HEK293 (cell line): Measurements from ENCODE around the gene WFDC12.

ENCODE experiments used
- CTCF ChIA-PET: fragments of 350-600 bp; formaldehyde crosslinking; extraction: SDS; loops from one replicate; lab custom pipeline; 2021; ENCODE audit warnings: antibody characterized with exemption; lab: Yijun Ruan, JAX
- POLR2A ChIA-PET: fragments of 300-600 bp; formaldehyde crosslinking; extraction: SDS; loops from one replicate; lab custom pipeline; 2020; ENCODE audit warnings: antibody characterized with exemption, inconsistent platforms; lab: Yijun Ruan, JAX
- H3K27ac ChIP-seq: fragments of 200-500 bp; sonication (Bioruptor generic); 2 replicates; pipeline ENCODE4 v1.5.1; 2014; ENCODE audit warnings: low read depth, low read length, control low read depth, inconsistent platforms; ENCODE audit errors: extremely low read depth
- H3K36me3 ChIP-seq, 2 experiments: fragments of 200-500 bp in 1 of 2; sonication (Bioruptor generic) in 1 of 2; 1 replicate in 1 of 2; 2 replicates in 1 of 2; pipeline ENCODE4 v1.5.1; 2014 to 2017; ENCODE audit warnings: inconsistent platforms in 2 of 2, low read length in 2 of 2; ENCODE audit not compliant: control insufficient read depth in 2 of 2, insufficient read depth in 1 of 2
- H3K4me1 ChIP-seq: fragments of 200-500 bp; sonication (Bioruptor generic); 2 replicates; pipeline ENCODE4 v1.5.1; 2014; ENCODE audit warnings: mild to moderate bottlenecking, low read length, inconsistent platforms; ENCODE audit not compliant: control insufficient read depth, insufficient read depth
- H3K4me3 ChIP-seq: 2 replicates; pipeline ENCODE4 v1.5.1; 2011; ENCODE audit warnings: low read depth, mild to moderate bottlenecking, control low read depth, low read length, moderate library complexity
- H3K9me3 ChIP-seq: fragments of 200-500 bp; sonication (Bioruptor generic); 2 replicates; pipeline ENCODE4 v1.5.1; 2014; ENCODE audit warnings: low read depth, low read length, inconsistent platforms; ENCODE audit not compliant: control insufficient read depth, insufficient read depth
- EGR2 ChIP-seq: fragments of 450-650 bp; formaldehyde crosslinking; IDR thresholded peaks from 2 replicates; pipeline ENCODE4 v1.5.1; 2016; ENCODE audit warnings: low read depth, missing biosample characterization, missing genetic modification characterization
- FEZF1 ChIP-seq: fragments of 450-650 bp; formaldehyde crosslinking; IDR thresholded peaks from 2 replicates; pipeline ENCODE4 v1.5.1; 2016; ENCODE audit warnings: missing biosample characterization, missing genetic modification characterization
- GLIS1 ChIP-seq: fragments of 450-650 bp; formaldehyde crosslinking; IDR thresholded peaks from 2 replicates; pipeline ENCODE4 v1.5.1; 2016; ENCODE audit warnings: missing biosample characterization, missing genetic modification characterization
- HOXC10 ChIP-seq: sonication (generic); formaldehyde crosslinking; IDR thresholded peaks from 2 replicates; pipeline ENCODE4 v1.8.1; 2023; ENCODE audit warnings: mild to moderate bottlenecking, missing genetic modification reagents
- MEIS1 ChIP-seq: sonication (generic); formaldehyde crosslinking; IDR thresholded peaks from 2 replicates; pipeline ENCODE4 v1.8.1; 2022; ENCODE audit warnings: missing genetic modification reagents, mild to moderate bottlenecking, borderline replicate concordance
- MZF1 ChIP-seq: fragments of 450-650 bp; formaldehyde crosslinking; IDR thresholded peaks from 2 replicates; pipeline ENCODE4 v1.5.1; 2017; ENCODE audit warnings: missing biosample characterization, missing genetic modification characterization, borderline replicate concordance
- RBAK ChIP-seq: fragments of 450-650 bp; formaldehyde crosslinking; IDR thresholded peaks from 2 replicates; pipeline ENCODE4 v1.5.1; 2016; ENCODE audit warnings: missing biosample characterization, missing genetic modification characterization
- REPIN1 ChIP-seq: fragments of 450-650 bp; formaldehyde crosslinking; IDR thresholded peaks from 2 replicates; pipeline ENCODE4 v1.5.1; 2017; ENCODE audit warnings: missing biosample characterization, missing genetic modification characterization, low read depth
- SALL2 ChIP-seq: fragments of 450-650 bp; formaldehyde crosslinking; IDR thresholded peaks from 2 replicates; pipeline ENCODE4 v1.5.0; 2017; ENCODE audit warnings: missing biosample characterization, mild to moderate bottlenecking, missing genetic modification characterization, borderline replicate concordance
- ZBTB48 ChIP-seq: fragments of 450-650 bp; formaldehyde crosslinking; IDR thresholded peaks from 2 replicates; pipeline ENCODE4 v1.5.1; 2016; ENCODE audit warnings: missing biosample characterization, missing genetic modification characterization
- ZNF10 ChIP-seq: fragments of 450-650 bp; formaldehyde crosslinking; IDR thresholded peaks from 2 replicates; pipeline ENCODE4 v1.5.1; 2017; ENCODE audit warnings: missing biosample characterization, missing genetic modification characterization
- ZNF292 ChIP-seq: fragments of 450-650 bp; formaldehyde crosslinking; IDR thresholded peaks from 2 replicates; pipeline ENCODE4 v1.5.1; 2016; ENCODE audit warnings: low read depth, missing biosample characterization, missing genetic modification characterization, borderline replicate concordance
- ZNF544 ChIP-seq: fragments of 450-650 bp; formaldehyde crosslinking; IDR thresholded peaks from 2 replicates; pipeline ENCODE4 v1.5.0; 2017; ENCODE audit warnings: missing biosample characterization, missing genetic modification characterization
- TF ChIP-seq, protein P1 (sequence below): fragments of 450-650 bp; formaldehyde crosslinking; conservative IDR thresholded peaks from 2 replicates; pipeline ENCODE4 v1.5.1; 2016; ENCODE audit warnings: low read depth, missing biosample characterization, missing genetic modification characterization
- TF ChIP-seq, protein P2 (sequence below): fragments of 450-650 bp; IDR thresholded peaks from 2 replicates; pipeline ENCODE4 v1.5.1; 2018; ENCODE audit warnings: missing biosample characterization, missing genetic modification characterization
- TF ChIP-seq, protein P3 (sequence below): fragments of 450-650 bp; formaldehyde crosslinking; IDR thresholded peaks from 2 replicates; pipeline ENCODE4 v1.5.1; 2016; ENCODE audit warnings: missing biosample characterization, missing genetic modification characterization, low read depth
- TF ChIP-seq, protein P4 (sequence below): fragments of 450-650 bp; formaldehyde crosslinking; IDR thresholded peaks from 2 replicates; pipeline ENCODE4 v1.5.1; 2017; ENCODE audit warnings: missing biosample characterization, missing genetic modification characterization

Gene WFDC12

DNA sequence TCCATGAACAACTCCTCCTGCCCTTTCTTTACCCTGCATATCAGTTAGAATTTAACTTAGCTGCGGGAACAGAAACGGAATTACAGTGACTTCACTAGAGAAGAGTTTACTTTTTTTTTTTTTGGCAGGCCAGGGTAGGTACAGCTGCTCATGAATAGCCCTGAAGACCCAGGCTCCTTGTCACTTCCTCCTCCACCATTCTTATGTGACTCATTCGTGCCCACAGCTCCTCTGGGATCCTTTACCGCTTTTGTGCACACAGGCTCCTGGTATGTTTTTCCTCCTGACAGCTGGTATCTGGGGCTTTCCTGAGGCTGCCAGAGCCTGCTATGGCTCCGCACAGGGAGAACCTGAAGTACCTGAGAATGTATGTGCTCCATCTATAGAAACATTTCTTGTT is 19.5 kb downstream of the WFDC12 start:
- CTCF ChIA-PET: interaction anchor here (0.9 to 4.1 kb wide), 5 partner anchors 9 to 186 kb away, joined by 3 to 14 read pairs (median 7); no protein-coding TSS in a partner anchor
- Histone ChIP-seq H3K4me1 (no peaks in the 10 kb centered on the region), H3K4me3 (no peak overlapping the region), H3K36me3 (no peaks in the 10 kb centered on the region), H3K9me3 (no peaks in the 10 kb centered on the region), H3K27ac (no peak overlapping the region)
- POLR2A ChIA-PET: no interaction called here
- no peak for TF ChIP-seq RBAK (tag by site-specific recombination)

DNA sequence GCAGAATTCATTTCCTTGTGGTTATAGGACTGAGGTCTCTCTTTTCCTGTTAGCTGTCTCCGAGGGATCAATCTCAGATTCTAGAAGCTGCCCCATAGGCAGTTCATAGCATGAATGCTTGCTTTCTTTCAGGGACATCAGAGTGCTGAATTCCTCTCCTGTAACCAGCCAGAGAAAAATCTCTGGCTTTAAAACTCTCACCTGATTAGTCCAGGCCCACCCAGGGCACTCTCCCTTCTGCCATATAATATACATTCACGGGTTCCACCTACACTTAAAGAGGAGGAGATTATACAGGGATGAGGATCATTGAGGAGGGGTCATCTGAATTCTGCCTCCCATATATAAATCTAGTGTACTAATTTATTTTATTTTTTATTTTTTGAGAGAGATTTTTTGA is 21.2 kb downstream of the WFDC12 start:
- Histone ChIP-seq H3K36me3 (no peaks in the 10 kb centered on the region), H3K9me3 (no peaks in the 10 kb centered on the region), H3K4me3 (no peak overlapping the region), H3K4me1 (no peaks in the 10 kb centered on the region), H3K27ac (no peak overlapping the region)
- TF ChIP-seq ZNF10 (tag by site-specific recombination): peak; percentile 98
- TF ChIP-seq REPIN1 (tag by site-specific recombination): no peak
- ChIA-PET CTCF (interaction anchor here (0.7 to 1.0 kb wide), 6 partner anchors 8 to 664 kb away, joined by 3 to 4 read pairs (median 3); no protein-coding TSS in a partner anchor), POLR2A (no interaction called here)

DNA sequence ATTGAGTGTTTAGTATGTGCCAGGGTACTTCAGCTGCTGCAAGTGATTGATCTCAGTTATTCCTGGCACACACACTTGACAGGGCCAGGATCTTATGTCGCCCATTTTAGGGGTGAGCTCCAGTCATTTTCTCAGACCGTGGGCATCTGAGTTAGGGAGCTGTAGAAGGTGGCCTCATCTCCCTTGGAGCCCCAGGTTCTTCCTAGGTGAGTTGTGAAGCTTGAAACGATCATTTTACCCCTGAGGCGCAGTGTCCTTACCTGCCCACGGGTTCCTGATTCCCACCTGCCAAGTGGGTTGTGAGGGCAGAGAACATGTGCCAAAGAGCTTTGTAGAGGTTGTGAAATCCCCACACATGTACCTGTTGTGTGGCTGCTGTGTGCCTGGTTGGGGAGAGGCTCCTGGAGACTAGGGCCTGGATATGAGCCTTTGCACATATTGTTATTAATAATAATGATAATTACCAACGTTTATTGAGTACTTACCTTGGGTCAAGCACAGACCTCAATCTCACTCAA is 22.9 kb downstream of the WFDC12 start:
- POLR2A ChIA-PET: no interaction called here

DNA sequence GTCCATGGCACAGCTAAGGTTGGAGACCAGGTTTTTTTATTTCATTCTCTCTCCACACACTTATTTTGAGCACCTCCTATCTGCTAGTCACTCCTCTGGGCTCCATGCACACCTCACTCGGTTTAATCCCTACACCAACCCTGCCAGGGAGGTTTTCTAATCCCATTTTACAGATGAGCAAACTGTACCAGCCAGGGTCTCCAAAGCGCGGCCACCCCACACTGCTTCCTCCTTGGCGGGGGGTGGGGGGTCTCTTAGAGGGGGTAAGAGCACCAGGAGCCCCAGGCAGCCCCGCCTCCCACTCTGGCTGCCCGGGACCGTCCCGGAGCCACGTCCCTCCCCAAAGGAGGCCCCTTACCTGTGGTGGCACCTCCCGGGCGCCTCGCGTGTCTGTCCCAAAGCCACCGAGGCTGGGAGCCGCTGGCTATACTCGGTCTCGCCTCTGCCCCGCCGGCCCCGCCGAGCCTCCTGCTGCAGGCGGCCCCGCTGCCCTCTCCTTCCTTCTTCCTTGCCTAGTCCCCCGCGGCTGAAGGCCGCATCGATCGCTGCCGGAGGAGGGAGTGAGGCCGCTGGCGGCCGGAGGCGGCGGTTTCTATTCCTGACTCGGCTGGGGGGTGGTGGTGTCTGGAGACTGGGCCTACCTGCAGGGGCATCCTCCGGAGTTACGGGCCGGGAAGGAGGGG is 23.6 kb downstream of the WFDC12 start, which contains the start of gene KCNS1:
TSS of gene KCNS1 (minus strand) at position 565 of the 683 bp plus-strand sequence. CDS start 1,891 bp downstream, outside the sequence.
- Histone ChIP-seq H3K4me3 (no peak within 1 kb of the TSS), H3K9me3 (no peaks in the 10 kb centered on the region), H3K4me1 (no peaks in the 10 kb centered on the region), H3K36me3 (no peaks in the 10 kb centered on the region), H3K27ac (no peak within 1 kb of the TSS)
- ChIA-PET CTCF (interaction anchor here (0.6 to 2.5 kb wide), 6 partner anchors 9 to 190 kb away, joined by 3 to 10 read pairs (median 8); no protein-coding TSS in a partner anchor), POLR2A (no interaction called here)
- TF ChIP-seq EGR2 (tag by site-specific recombination) (no peak), FEZF1 (tag by site-specific recombination) (no peak), ZNF292 (no peak), MEIS1 (CRISPR knock-in tag) (no peak), MZF1 (tag by site-specific recombination) (no peak)
- TF ChIP-seq, protein P1, sequence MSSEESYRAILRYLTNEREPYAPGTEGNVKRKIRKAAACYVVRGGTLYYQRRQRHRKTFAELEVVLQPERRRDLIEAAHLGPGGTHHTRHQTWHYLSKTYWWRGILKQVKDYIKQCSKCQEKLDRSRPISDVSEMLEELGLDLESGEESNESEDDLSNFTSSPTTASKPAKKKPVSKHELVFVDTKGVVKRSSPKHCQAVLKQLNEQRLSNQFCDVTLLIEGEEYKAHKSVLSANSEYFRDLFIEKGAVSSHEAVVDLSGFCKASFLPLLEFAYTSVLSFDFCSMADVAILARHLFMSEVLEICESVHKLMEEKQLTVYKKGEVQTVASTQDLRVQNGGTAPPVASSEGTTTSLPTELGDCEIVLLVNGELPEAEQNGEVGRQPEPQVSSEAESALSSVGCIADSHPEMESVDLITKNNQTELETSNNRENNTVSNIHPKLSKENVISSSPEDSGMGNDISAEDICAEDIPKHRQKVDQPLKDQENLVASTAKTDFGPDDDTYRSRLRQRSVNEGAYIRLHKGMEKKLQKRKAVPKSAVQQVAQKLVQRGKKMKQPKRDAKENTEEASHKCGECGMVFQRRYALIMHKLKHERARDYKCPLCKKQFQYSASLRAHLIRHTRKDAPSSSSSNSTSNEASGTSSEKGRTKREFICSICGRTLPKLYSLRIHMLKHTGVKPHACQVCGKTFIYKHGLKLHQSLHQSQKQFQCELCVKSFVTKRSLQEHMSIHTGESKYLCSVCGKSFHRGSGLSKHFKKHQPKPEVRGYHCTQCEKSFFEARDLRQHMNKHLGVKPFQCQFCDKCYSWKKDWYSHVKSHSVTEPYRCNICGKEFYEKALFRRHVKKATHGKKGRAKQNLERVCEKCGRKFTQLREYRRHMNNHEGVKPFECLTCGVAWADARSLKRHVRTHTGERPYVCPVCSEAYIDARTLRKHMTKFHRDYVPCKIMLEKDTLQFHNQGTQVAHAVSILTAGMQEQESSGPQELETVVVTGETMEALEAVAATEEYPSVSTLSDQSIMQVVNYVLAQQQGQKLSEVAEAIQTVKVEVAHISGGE: no peak

More for the DNA sequence above, 22.9 kb downstream of the WFDC12 start:
- CTCF ChIA-PET: interaction anchor here (0.6 to 1.9 kb wide), 2 partner anchors 19 to 89 kb away, joined by 8 to 9 read pairs; no protein-coding TSS in a partner anchor
- H3K36me3 ChIP-seq: no peaks in the 10 kb centered on the region
- H3K4me1 ChIP-seq: no peaks in the 10 kb centered on the region
- H3K27ac ChIP-seq: no peak overlapping the region
- H3K4me3 ChIP-seq: no peak overlapping the region
- no peaks in the 10 kb centered on the region for H3K9me3 ChIP-seq
- TF ChIP-seq ZBTB48 (tag by site-specific recombination) (no peak), GLIS1 (tag by site-specific recombination) (no peak), HOXC10 (CRISPR knock-in tag) (no peak), ZNF544 (tag by site-specific recombination) (no peak), SALL2 (tag by site-specific recombination) (no peak)
- TF ChIP-seq, protein P2, sequence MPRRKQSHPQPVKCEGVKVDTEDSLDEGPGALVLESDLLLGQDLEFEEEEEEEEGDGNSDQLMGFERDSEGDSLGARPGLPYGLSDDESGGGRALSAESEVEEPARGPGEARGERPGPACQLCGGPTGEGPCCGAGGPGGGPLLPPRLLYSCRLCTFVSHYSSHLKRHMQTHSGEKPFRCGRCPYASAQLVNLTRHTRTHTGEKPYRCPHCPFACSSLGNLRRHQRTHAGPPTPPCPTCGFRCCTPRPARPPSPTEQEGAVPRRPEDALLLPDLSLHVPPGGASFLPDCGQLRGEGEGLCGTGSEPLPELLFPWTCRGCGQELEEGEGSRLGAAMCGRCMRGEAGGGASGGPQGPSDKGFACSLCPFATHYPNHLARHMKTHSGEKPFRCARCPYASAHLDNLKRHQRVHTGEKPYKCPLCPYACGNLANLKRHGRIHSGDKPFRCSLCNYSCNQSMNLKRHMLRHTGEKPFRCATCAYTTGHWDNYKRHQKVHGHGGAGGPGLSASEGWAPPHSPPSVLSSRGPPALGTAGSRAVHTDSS (tag by site-specific recombination): no peak
- TF ChIP-seq, protein P3, sequence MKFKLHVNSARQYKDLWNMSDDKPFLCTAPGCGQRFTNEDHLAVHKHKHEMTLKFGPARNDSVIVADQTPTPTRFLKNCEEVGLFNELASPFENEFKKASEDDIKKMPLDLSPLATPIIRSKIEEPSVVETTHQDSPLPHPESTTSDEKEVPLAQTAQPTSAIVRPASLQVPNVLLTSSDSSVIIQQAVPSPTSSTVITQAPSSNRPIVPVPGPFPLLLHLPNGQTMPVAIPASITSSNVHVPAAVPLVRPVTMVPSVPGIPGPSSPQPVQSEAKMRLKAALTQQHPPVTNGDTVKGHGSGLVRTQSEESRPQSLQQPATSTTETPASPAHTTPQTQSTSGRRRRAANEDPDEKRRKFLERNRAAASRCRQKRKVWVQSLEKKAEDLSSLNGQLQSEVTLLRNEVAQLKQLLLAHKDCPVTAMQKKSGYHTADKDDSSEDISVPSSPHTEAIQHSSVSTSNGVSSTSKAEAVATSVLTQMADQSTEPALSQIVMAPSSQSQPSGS (tag by site-specific recombination): no peak
- TF ChIP-seq, protein P4, sequence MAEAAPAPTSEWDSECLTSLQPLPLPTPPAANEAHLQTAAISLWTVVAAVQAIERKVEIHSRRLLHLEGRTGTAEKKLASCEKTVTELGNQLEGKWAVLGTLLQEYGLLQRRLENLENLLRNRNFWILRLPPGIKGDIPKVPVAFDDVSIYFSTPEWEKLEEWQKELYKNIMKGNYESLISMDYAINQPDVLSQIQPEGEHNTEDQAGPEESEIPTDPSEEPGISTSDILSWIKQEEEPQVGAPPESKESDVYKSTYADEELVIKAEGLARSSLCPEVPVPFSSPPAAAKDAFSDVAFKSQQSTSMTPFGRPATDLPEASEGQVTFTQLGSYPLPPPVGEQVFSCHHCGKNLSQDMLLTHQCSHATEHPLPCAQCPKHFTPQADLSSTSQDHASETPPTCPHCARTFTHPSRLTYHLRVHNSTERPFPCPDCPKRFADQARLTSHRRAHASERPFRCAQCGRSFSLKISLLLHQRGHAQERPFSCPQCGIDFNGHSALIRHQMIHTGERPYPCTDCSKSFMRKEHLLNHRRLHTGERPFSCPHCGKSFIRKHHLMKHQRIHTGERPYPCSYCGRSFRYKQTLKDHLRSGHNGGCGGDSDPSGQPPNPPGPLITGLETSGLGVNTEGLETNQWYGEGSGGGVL (tag by site-specific recombination): no peak
